HFFc6 (cell line): ENCODE results near the gene PHRF1. TPM values are rescaled to one million over a fixed set of nuclear protein-coding genes. Genes with fewer than 3 reads are reported as not detected.

Source experiments
- DNase-seq: peaks from one replicate; pipeline ENCODE4 v3.0.0-alpha.2; 2018
- H3K27ac Mint-ChIP-seq: 2 replicates; pipeline ENCODE4 v1.8.0; 2020; ENCODE audit warnings: mild to moderate bottlenecking, mixed read lengths
- H3K27me3 Mint-ChIP-seq: 2 replicates; pipeline ENCODE4 v1.8.0; 2021; ENCODE audit warnings: mild to moderate bottlenecking, moderate library complexity, mixed read lengths; ENCODE audit not compliant: insufficient read depth
- H3K36me3 Mint-ChIP-seq: 2 replicates; pipeline ENCODE4 v1.8.0; 2021; ENCODE audit warnings: low read depth, mixed read lengths
- H3K4me1 Mint-ChIP-seq: 2 replicates; pipeline ENCODE4 v1.8.0; 2020; ENCODE audit warnings: low read depth, mixed read lengths
- H3K4me3 Mint-ChIP-seq: 2 replicates; pipeline ENCODE4 v1.8.0; 2020; ENCODE audit warnings: mild to moderate bottlenecking, moderate library complexity, mixed read lengths
- H3K9me3 Mint-ChIP-seq: 2 replicates; pipeline ENCODE4 v1.8.0; 2020; ENCODE audit warnings: mild to moderate bottlenecking, mixed read lengths
- CTCF ChIP-seq: fragments of 200-600 bp; sonication (generic); IDR thresholded peaks from 2 replicates; pipeline ENCODE4 v1.5.0; 2021; ENCODE audit warnings: antibody characterized with exemption, mild to moderate bottlenecking
- total RNA-seq, 6 experiments: library from RNA; stranded (reverse); fragmentation: NEBNext Ultra II Directional; extraction: Animal tissue kit (Norgen Biotek cat#: 25700); gene quantifications; 2 replicates in 1 of 6; 3 replicates in 5 of 6; pipeline ENCODE4 v1.2.3, GENCODE V29; 2021

The PHRF1 gene
- total RNA-seq, 6 experiments from 2014 or later = 23.8 to 27.5 (median 24.8) TPM

- Mint-ChIP-seq H3K27ac (no peak overlapping the region), H3K4me1 (no peaks in the 10 kb centered on the region), H3K4me3 (no peak overlapping the region), H3K9me3 (no peaks in the 10 kb centered on the region), H3K36me3 (no peaks in the 10 kb centered on the region), H3K27me3 (peaks cover 10% of the 10 kb centered on the region)
- DNase-seq = no peak
- TF ChIP-seq CTCF = peak; percentile 24; the same call in 1 of the 2 replicates
Observed at GRCh38 chr11:559020-559620, 17.1 kb upstream of the PHRF1 start.

GRCh38 chr11:559712-560304 is 16.5 kb upstream of the PHRF1 start:
- no peak for DNase-seq
- no peak overlapping the region for H3K27ac Mint-ChIP-seq
- H3K4me1 Mint-ChIP-seq = no peaks in the 10 kb centered on the region
- H3K9me3 Mint-ChIP-seq = no peaks in the 10 kb centered on the region
- peak overlapping the region; percentile 64 for H3K4me3 Mint-ChIP-seq
- TF ChIP-seq CTCF = no peak
- no peaks in the 10 kb centered on the region for H3K36me3 Mint-ChIP-seq
- peaks cover 10% of the 10 kb centered on the region for H3K27me3 Mint-ChIP-seq

GRCh38 chr11:560305-561147 is 15.7 kb upstream of the PHRF1 start, which contains the start of the genes LMNTD2 and RASSF7:
Gene LMNTD2 (minus strand): TSS chr11:560738. CDS start chr11:560716, 22 bp downstream.
Gene RASSF7 (plus strand): TSS chr11:560970. CDS start chr11:561769, 799 bp downstream.
- Mint-ChIP-seq H3K9me3 (no peaks in the 10 kb centered on the region), H3K36me3 (no peaks in the 10 kb centered on the region), H3K27ac (peak within 1 kb of the TSS; percentile 43; the same call in 1 of the 2 replicates), H3K27me3 (peaks cover 10% of the 10 kb centered on the region), H3K4me1 (no peaks in the 10 kb centered on the region), H3K4me3 (peak within 1 kb of the TSS; percentile 88)
- DNase-seq = peak; percentile 56
- no peak for TF ChIP-seq CTCF

GRCh38 chr11:561148-562003 is 14.9 kb upstream of the PHRF1 start:
- no peaks in the 10 kb centered on the region for H3K9me3 Mint-ChIP-seq
- H3K36me3 Mint-ChIP-seq = no peaks in the 10 kb centered on the region
- H3K4me3 Mint-ChIP-seq = peak overlapping the region; percentile 88
- H3K27ac Mint-ChIP-seq = peak overlapping the region; percentile 43; the same call in 1 of the 2 replicates
- H3K4me1 Mint-ChIP-seq = no peaks in the 10 kb centered on the region
- peak; percentile 37 for DNase-seq
- H3K27me3 Mint-ChIP-seq = peaks cover 8% of the 10 kb centered on the region
- TF ChIP-seq CTCF = no peak
